Stomach (tissue), 19 donors: ENCODE measurements around the gene TSPO2. TPM values are rescaled to one million over a fixed set of nuclear protein-coding genes. Genes with fewer than 3 reads are reported as not detected.
A peak's percentile ranks its signal among the peaks of the same experiment; 100 is the strongest.

Experiments used
- DNase-seq, 2 donors: peaks; one replicate each; pipeline versions ENCODE4 v3.0.0 to v3.0.0-alpha.2; 2013 to 2019
- H3K27ac ChIP-seq, 5 donors: fragments of 200-600 bp in 4 of 5; sonication (generic) in 4 of 5; one replicate each; pipeline ENCODE4 v1.5.1; 2013 to 2019; ENCODE audit warnings: mild to moderate bottlenecking in 1 of 5, moderate library complexity in 1 of 5
- H3K27me3 ChIP-seq, 3 donors: fragments of 200-600 bp; sonication (generic); one replicate each; pipeline ENCODE4 v1.5.1; 2017 to 2019; ENCODE audit warnings: mixed run types in 1 of 3
- H3K36me3 ChIP-seq, 4 donors: fragments of 200-600 bp; sonication (generic); 1 replicate in 3 of 4; 2 replicates in 1 of 4; pipeline ENCODE4 v1.5.1; 2016 to 2019
- H3K4me1 ChIP-seq, 4 donors: fragments of 200-600 bp; sonication (generic); one replicate each; pipeline ENCODE4 v1.5.1; 2016 to 2019
- H3K4me3 ChIP-seq, 4 donors: fragments of 200-600 bp; sonication (generic) in 3 of 4; one replicate each; pipeline ENCODE4 v1.5.1; 2016 to 2019; ENCODE audit warnings: mild to moderate bottlenecking in 1 of 4
- H3K9me3 ChIP-seq, 4 donors: fragments of 200-600 bp; sonication (generic); one replicate each; pipeline ENCODE4 v1.5.1; 2016 to 2019
- EP300 ChIP-seq: sonication (generic); formaldehyde crosslinking; IDR thresholded peaks from one replicate; pipeline ENCODE4 v1.6.1; 2017; ENCODE audit warnings: antibody characterized with exemption
- POLR2A ChIP-seq, 4 donors: fragments of 450-650 bp; IDR thresholded peaks; one replicate each; pipeline ENCODE4 v1.6.1; 2016; ENCODE audit warnings: antibody characterized with exemption in 4 of 4, control low read depth in 2 of 4, mild to moderate bottlenecking in 1 of 4, moderate library complexity in 1 of 4
- POLR2AphosphoS5 ChIP-seq, 3 donors: sonication (generic); formaldehyde crosslinking; IDR thresholded peaks; one replicate each; pipeline ENCODE4 v1.6.1; 2016; ENCODE audit warnings: antibody characterized with exemption in 3 of 3
- WGBS, 5 donors: extraction: QIAGEN DNeasy Blood & Tissue Kit in 3 of 5; methylation state at CpG; one replicate each; pipeline versions ENCODE4 v1.1.5 to v1.1.7; 2013 to 2018; 5-methylcytosine and 5-hydroxymethylcytosine counted together
- intact Hi-C: fragments of 100-400 bp; cut with DNase I; formaldehyde crosslinking; loops from one replicate; pipeline ENCODE4 v1.15.1; 2023; ENCODE audit warnings: low total_unique reads
- long read RNA-seq, 10 donors: transcript quantifications; one replicate each; lab custom pipeline, GENCODE V29; 2026
- polyA plus RNA-seq, 3 donors: library from polyadenylated mRNA; stranded (reverse); fragments of 200-250 nt; gene quantifications; one replicate each; pipeline ENCODE4 v1.2.3, GENCODE V29; 2013
- total RNA-seq, 5 donors: library from RNA; depleted of rRNA; stranded (reverse); fragments of >200 nt; gene quantifications; one replicate each; pipeline versions ENCODE4 v1.1.0 to v1.2.3, GENCODE V29; 2014 to 2016
- TF ChIP-seq, protein P1 (sequence below), 7 experiments: fragments of 450-650 bp in 4 of 7; fragments of 200-600 bp in 3 of 7; sonication (generic) in 3 of 7; IDR thresholded peaks; one replicate each; pipeline ENCODE4 v1.5.1; 2016 to 2019; ENCODE audit warnings: antibody characterized with exemption in 7 of 7, control low read depth in 2 of 7, mild to moderate bottlenecking in 1 of 7
- donor health status: healthy with polysubstance abuse.
- donor health status: Bipolar disorder and iron deficiency.
- donor health status: healthy.

TSPO2 gene
- total RNA-seq = not detected
- 1 to 10 TPM in 1 of 3 donors, under 1 TPM in 2; 0.15 to 1.4 (median 0.92) TPM for polyA plus RNA-seq
- long read RNA-seq, donor 1, partial matches to known transcripts = 0 of 1 reads
- long read RNA-seq, donor 1, other reads (novel, unspliced or antisense) = 0 of 1 reads
- long read RNA-seq, donor 2 = 0 reads
- long read RNA-seq, donor 3 = 0 reads
- long read RNA-seq, donor 4 = 0 reads
- long read RNA-seq, donor 5 = 0 reads
- long read RNA-seq, donor 6 = 0 reads
- long read RNA-seq, donor 7 = 0 reads
- long read RNA-seq, donor 8 = 0 reads
- long read RNA-seq, donor 9 = 0 reads
- long read RNA-seq, donor 10 = 0 reads

DNA sequence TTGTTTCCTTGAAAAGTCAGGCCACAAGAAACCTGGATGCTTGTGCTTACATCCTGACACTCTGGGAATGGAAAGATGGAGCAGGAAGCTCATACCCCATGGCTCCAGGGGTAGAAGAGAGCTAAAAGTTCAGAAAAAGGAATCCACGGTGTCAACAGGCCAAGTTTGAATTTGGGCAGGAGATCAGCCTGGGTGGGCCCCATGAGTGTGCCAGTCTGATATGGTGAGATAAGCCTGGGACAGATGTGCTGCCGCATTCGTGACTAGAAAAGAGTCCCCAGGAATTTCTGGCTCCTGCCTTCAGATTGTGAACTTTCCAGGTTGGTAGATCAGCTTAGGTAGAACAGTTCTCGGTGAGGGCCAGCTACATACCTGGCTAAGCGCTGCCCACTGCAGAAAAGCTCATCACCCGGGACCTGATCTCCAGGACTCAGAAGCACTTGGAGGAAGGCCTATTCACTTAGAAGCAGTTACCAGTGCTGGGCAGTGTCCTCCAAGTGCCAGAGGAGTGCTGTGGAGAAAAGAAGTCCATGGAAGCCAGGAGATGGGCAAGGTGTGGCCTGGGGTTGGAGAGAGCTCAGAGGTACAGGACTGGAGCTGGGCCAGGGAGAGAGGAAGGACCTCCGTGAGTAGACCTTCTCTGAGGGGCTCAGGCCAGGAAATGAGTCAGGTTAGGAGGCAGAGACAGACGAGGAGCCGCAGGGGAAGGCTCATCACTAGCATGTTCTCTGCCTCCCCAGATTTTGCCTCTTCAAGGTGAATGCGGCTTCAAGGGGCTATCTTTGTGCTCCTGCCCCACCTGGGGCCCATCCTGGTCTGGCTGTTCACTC, at the start of gene TSPO2:
Gene TSPO2, plus strand, starts transcription at position 242 of the 830 bp plus-strand sequence. Its CDS starts 519 bp downstream, at position 761.
- 73 to 91% (median 82%) methylated on average over 10 of the region's 10 CpGs for WGBS, 5 donors
- H3K4me1 ChIP-seq = peaks cover 3 to 56% (median 46%) of the 10 kb centered on the region in 4 donors
- intact Hi-C loops = no loop called here
- H3K27ac ChIP-seq = peak within 1 kb of the TSS in 1 of 5 donors; percentile 82
- no peak for DNase-seq
- no peak for TF ChIP-seq POLR2AphosphoS5 (IDR thresholded peaks at IDR 0.05)
- no peak for TF ChIP-seq POLR2A (IDR thresholded peaks at IDR 0.05)
- TF ChIP-seq, protein P1, sequence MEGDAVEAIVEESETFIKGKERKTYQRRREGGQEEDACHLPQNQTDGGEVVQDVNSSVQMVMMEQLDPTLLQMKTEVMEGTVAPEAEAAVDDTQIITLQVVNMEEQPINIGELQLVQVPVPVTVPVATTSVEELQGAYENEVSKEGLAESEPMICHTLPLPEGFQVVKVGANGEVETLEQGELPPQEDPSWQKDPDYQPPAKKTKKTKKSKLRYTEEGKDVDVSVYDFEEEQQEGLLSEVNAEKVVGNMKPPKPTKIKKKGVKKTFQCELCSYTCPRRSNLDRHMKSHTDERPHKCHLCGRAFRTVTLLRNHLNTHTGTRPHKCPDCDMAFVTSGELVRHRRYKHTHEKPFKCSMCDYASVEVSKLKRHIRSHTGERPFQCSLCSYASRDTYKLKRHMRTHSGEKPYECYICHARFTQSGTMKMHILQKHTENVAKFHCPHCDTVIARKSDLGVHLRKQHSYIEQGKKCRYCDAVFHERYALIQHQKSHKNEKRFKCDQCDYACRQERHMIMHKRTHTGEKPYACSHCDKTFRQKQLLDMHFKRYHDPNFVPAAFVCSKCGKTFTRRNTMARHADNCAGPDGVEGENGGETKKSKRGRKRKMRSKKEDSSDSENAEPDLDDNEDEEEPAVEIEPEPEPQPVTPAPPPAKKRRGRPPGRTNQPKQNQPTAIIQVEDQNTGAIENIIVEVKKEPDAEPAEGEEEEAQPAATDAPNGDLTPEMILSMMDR (IDR thresholded peaks at IDR 0.05) = no peak
- no peak for TF ChIP-seq EP300
- H3K27me3 ChIP-seq = no peaks in the 10 kb centered on the region
- H3K36me3 ChIP-seq = no peaks in the 10 kb centered on the region
- no peak within 1 kb of the TSS for H3K4me3 ChIP-seq
- H3K9me3 ChIP-seq = no peaks in the 10 kb centered on the region

GRCh38 chr6:40992746-40993145, 49.5 kb upstream of the TSPO2 start:
- H3K4me1 ChIP-seq = peaks cover 12 to 28% (median 21%) of the 10 kb centered on the region in 4 donors
- no peak overlapping the region for H3K27ac ChIP-seq
- no peak for TF ChIP-seq POLR2AphosphoS5 (IDR thresholded peaks at IDR 0.05)
- no peak for TF ChIP-seq POLR2A (IDR thresholded peaks at IDR 0.05)
- TF ChIP-seq EP300 = no peak
- TF ChIP-seq, protein P1 (IDR thresholded peaks at IDR 0.05) = no peak
- intact Hi-C loops = no loop called here
- no peaks in the 10 kb centered on the region for H3K36me3 ChIP-seq
- DNase-seq = no peak
- H3K27me3 ChIP-seq = no peaks in the 10 kb centered on the region
- no peaks in the 10 kb centered on the region for H3K9me3 ChIP-seq
- 77 to 91% (median 84%) methylated on average over 3 of the region's 3 CpGs for WGBS, 5 donors
- no peak overlapping the region for H3K4me3 ChIP-seq

GRCh38 chr6:40996591-40997233, 45.6 kb upstream of the TSPO2 start:
- Histone ChIP-seq H3K27me3 (no peaks in the 10 kb centered on the region), H3K9me3 (no peaks in the 10 kb centered on the region), H3K4me1 (peaks cover 23 to 52% (median 39%) of the 10 kb centered on the region in 4 donors), H3K4me3 (no peak overlapping the region), H3K36me3 (no peaks in the 10 kb centered on the region), H3K27ac (peak overlapping the region; percentile 75 to 85 (median 82))
- intact Hi-C loops = no loop called here
- peak; percentile 28 to 76 for DNase-seq
- TF ChIP-seq POLR2A (IDR thresholded peaks at IDR 0.05) = no peak
- TF ChIP-seq, protein P1 (IDR thresholded peaks at IDR 0.05) = no peak
- TF ChIP-seq EP300 = no peak
- no peak for TF ChIP-seq POLR2AphosphoS5 (IDR thresholded peaks at IDR 0.05)
- 16 to 38% (median 23%) methylated on average over 6 of the region's 6 CpGs for WGBS, 5 donors
